Motor neuron (in vitro differentiated cells): ENCODE data around the gene RARA. TPM values are rescaled to one million over a fixed set of nuclear protein-coding genes. Genes with fewer than 3 reads are reported as not detected.

Experiments used
- ATAC-seq, 8 experiments: fragments of 200-7000 bp; cut with Tn5 transposase; replicated peaks in 6 of 8; 2 replicates each; pipeline ENCODE4 v1.8.0; 2021; ENCODE audit warnings: mild to moderate bottlenecking in 8 of 8, moderate library complexity in 8 of 8
- H3K27ac ChIP-seq, 2 donors: fragments of 250-450 bp; sonication (Bioruptor Pico); 2 replicates each; pipeline ENCODE4 v1.9.0; 2021; ENCODE audit warnings: antibody characterized with exemption in 2 of 2, mild to moderate bottlenecking in 2 of 2, moderate library complexity in 1 of 2
- H3K4me1 ChIP-seq, 2 donors: fragments of 250-450 bp; sonication (Bioruptor Pico); replicated peaks in 1 of 2; 2 replicates each; pipeline ENCODE4 v1.6.1; 2021; ENCODE audit warnings: antibody characterized with exemption in 2 of 2, mild to moderate bottlenecking in 2 of 2, moderate library complexity in 1 of 2
- H3K4me3 ChIP-seq, 5 donors: fragments of 250-450 bp; sonication (Bioruptor Pico); 2 replicates each; pipeline ENCODE4 v1.9.0; 2021; ENCODE audit warnings: antibody characterized with exemption in 5 of 5, mild to moderate bottlenecking in 5 of 5, moderate library complexity in 4 of 5
- WGBS, 10 experiments: fragments of 450-650 bp; shearing (Covaris generic); methylation state at CpG; one replicate each; pipeline ENCODE4 v1.0.0; 2022; 5-methylcytosine and 5-hydroxymethylcytosine counted together
- in situ Hi-C, 9 experiments: fragments of 400-800 bp; cut with MboI; loops; one replicate each; pipeline ENCODE4 v1.15.0; 2021; ENCODE audit warnings: low sequenced_read_pairs in 9 of 9, low pct_unique_long_range_greater_than_20kb in 2 of 9; ENCODE audit not compliant: unreplicated experiment in 9 of 9
- total RNA-seq, 8 experiments: library from RNA; unstranded; fragments of 300-600 nt; gene quantifications; 2 replicates each; pipeline versions ENCODE4 v1.2.3 to v1.2.4, GENCODE V29; 2022

The RARA gene
- total RNA-seq, 8 experiments from 2014 or later: 28.0 to 45.8 (median 32.9) TPM

GRCh38 chr17:40340880-40341807, 32.2 kb downstream of the RARA start:
- H3K27ac ChIP-seq: peak overlapping the region; percentile 93 to 99
- WGBS, 10 experiments: 0 to 2% (median 0%) methylated on average over 3 to 12 of the region's 55 CpGs; no CpG with 5 or more reads in 5 of the 10 experiments
- ATAC-seq: peak; percentile 54 to 79 (median 74)
- peak overlapping the region; percentile 60 to 77 (median 65) for H3K4me3 ChIP-seq
- H3K4me1 ChIP-seq: peaks cover 8 to 11% of the 10 kb centered on the region in 2 donors
- in situ Hi-C loops: no loop called here

- H3K4me1 ChIP-seq: peaks cover 11 to 15% of the 10 kb centered on the region in 2 donors
- H3K27ac ChIP-seq: peak overlapping the region; percentile 93 to 99
- WGBS, 10 experiments: no CpG with 5 or more reads among the region's 55 CpGs
- ATAC-seq: peak in 3 of 8 experiments; percentile 31 to 56 (median 32)
- in situ Hi-C loops: no loop called here
- peak overlapping the region; percentile 60 to 77 (median 65) for H3K4me3 ChIP-seq
Observed at GRCh38 chr17:40341808-40342503, 33.0 kb downstream of the RARA start.

GRCh38 chr17:40342504-40343218, 33.7 kb downstream of the RARA start:
- no peak for ATAC-seq
- H3K4me3 ChIP-seq: peak overlapping the region; percentile 60 to 77 (median 65)
- peak overlapping the region; percentile 93 to 99 for H3K27ac ChIP-seq
- 0 to 5% methylated on average over 1 to 20 of the region's 38 CpGs; no CpG with 5 or more reads in 8 of the 10 experiments for WGBS, 10 experiments
- H3K4me1 ChIP-seq: peaks cover 18% of the 10 kb centered on the region in 2 donors
- in situ Hi-C loops: no loop called here

- WGBS, 10 experiments: 0 to 5% (median 2%) methylated on average over 1 to 8 of the region's 15 CpGs; no CpG with 5 or more reads in 6 of the 10 experiments
Observed at GRCh38 chr17:40343219-40344119, 34.5 kb downstream of the RARA start.

GRCh38 chr17:40344421-40345160, 35.6 kb downstream of the RARA start:
- ATAC-seq: no peak
- peaks cover 34 to 38% of the 10 kb centered on the region in 2 donors for H3K4me1 ChIP-seq
- in situ Hi-C loops: no loop called here
- peak overlapping the region; percentile 60 to 77 (median 65) for H3K4me3 ChIP-seq
- 0 to 38% (median 7%) methylated on average over 1 to 3 of the region's 7 CpGs; no CpG with 5 or more reads in 5 of the 10 experiments for WGBS, 10 experiments
- peak overlapping the region; percentile 93 to 99 for H3K27ac ChIP-seq

More at GRCh38 chr17:40343219-40344119, 34.5 kb downstream of the RARA start:
- ATAC-seq: no peak
- Histone ChIP-seq H3K27ac (peak overlapping the region; percentile 93 to 99), H3K4me3 (peak overlapping the region; percentile 60 to 77 (median 65)), H3K4me1 (peaks cover 25 to 27% of the 10 kb centered on the region in 2 donors)
- in situ Hi-C loops: no loop called here

GRCh38 chr17:40345161-40345993, 36.4 kb downstream of the RARA start:
- Histone ChIP-seq H3K27ac (peak overlapping the region; percentile 93 to 99), H3K4me1 (peaks cover 40 to 42% of the 10 kb centered on the region in 2 donors), H3K4me3 (peak overlapping the region; percentile 60 to 77 (median 65))
- peak in 5 of 8 experiments; percentile 1 to 5 (median 1) for ATAC-seq
- 0% methylated on average over 1 to 2 of the region's 45 CpGs; no CpG with 5 or more reads in 8 of the 10 experiments for WGBS, 10 experiments
- in situ Hi-C loops: no loop called here

- peaks cover 38 to 40% of the 10 kb centered on the region in 2 donors for H3K4me1 ChIP-seq
- ATAC-seq: no peak
- in situ Hi-C loops: no loop called here
- 40% methylated on average over 1 of the region's 11 CpGs; no CpG with 5 or more reads in 9 of the 10 experiments for WGBS, 10 experiments
- peak overlapping the region; percentile 93 to 99 for H3K27ac ChIP-seq
- H3K4me3 ChIP-seq: peak overlapping the region; percentile 60 to 77 (median 65)
Observed at GRCh38 chr17:40345994-40346764, 37.2 kb downstream of the RARA start.

GRCh38 chr17:40346765-40347158, 37.8 kb downstream of the RARA start:
- Histone ChIP-seq H3K27ac (peak overlapping the region; percentile 93 to 99), H3K4me3 (peak overlapping the region in 4 of 5 donors; percentile 60 to 77 (median 64))

GRCh38 chr17:40347319-40348135, 38.5 kb downstream of the RARA start:
- no peak for ATAC-seq
- H3K27ac ChIP-seq: peak overlapping the region; percentile 93 to 99
- H3K4me3 ChIP-seq: peak overlapping the region in 4 of 5 donors; percentile 60 to 77 (median 64)
- H3K4me1 ChIP-seq: peaks cover 52 to 54% of the 10 kb centered on the region in 2 donors
- in situ Hi-C loops: no loop called here
- 27% methylated on average over 3 of the region's 9 CpGs; no CpG with 5 or more reads in 9 of the 10 experiments for WGBS, 10 experiments

More at GRCh38 chr17:40346765-40347158, 37.8 kb downstream of the RARA start:
- WGBS, 10 experiments: no CpG with 5 or more reads among the region's 1 CpG
- H3K4me1 ChIP-seq: peaks cover 44 to 46% of the 10 kb centered on the region in 2 donors
- in situ Hi-C loops: no loop called here
- ATAC-seq: no peak
